Stimulated activated CD4-positive, alpha-beta T cell treated with anti-CD3 and anti-CD28 coated beads, Interleukin-4, amount 100 ng/mL, for 1 hour (primary cell): ENCODE data around the gene SMARCE1.

ENCODE experiments used
- DNase-seq: peaks from one replicate; pipeline ENCODE4 v3.0.0-alpha.2; 2020

Gene SMARCE1

DNA sequence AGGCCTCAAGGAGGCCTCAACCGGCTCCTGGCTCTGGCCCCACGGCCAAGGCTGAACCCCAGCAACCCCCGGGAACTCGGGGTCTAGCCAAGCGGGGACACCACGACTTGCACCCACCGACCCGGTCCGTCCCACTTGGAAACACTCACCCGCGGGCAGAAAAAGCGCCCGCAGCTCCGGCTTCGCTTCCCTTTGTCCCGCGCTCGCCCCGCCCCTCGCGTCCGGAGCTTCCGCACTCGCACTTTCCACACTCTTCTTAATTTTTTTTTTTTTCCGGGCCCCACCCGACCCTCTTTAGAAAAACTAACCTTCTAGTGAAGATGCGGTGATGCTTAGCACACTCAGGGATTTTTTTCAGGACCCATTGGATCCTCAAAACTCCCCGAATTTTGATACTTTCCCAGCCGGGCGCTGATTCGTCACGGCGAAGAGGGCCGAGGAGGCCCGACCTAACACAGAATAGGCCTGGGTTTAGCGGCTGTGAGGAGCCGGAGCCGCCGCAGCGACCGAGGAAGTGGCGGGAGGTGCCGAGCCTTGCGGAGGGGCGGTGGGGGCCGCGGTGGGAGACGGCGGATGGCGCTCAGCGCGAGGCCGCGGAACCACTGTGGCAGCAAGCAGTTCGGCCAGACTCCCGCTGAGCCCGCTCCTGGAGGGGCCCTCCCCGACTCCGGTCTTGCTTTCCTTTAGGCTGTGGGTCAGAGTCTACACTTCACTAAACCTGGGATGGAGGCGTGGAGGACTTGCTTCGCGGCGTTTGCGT lies at the start of gene SMARCE1:
Gene SMARCE1 (minus strand): TSS at position 195 of the 760 bp plus-strand sequence. CDS start 2,016 bp downstream, outside the sequence.
- peak; percentile 72 for DNase-seq

DNA sequence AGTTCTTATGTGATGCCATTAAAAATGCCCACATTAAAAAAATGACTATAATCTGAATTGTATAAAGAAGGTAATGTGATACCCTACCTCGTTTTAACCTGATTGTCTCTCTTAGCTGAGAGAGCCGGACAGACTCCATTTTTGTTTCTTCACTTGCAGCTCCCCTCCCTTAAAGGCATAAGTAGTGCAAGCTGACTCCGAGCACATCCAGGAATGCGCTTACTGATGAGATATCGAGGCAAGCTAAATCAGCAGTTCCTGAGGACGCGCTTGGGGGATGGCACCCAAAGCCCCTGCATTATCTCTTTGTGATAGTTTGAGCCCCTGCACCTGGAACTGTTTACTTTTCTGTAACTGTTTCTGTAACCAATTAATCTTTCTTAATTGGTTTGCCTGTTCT lies 49.7 kb upstream of the SMARCE1 start:
- DNase-seq = no peak

DNA sequence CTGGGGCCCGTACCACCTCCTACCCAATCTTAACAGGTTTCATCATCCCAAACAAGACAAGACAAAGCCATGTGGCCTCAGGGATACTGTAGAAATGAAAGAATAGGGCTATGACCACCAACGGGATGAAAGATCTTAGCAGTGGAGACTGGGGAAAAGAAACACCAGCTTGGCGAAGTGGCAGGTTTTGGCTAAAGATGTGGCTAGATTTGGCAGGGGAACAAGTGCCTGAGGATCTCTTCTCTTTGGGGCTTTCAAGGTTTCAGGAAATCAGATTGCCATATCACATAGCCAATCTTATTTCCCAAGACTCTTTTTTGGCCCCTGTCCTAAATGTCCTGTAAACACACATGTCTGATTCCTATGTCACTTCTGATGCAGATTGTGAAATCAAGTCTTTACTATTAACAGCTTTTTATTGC lies 49.0 kb upstream of the SMARCE1 start:
- DNase-seq = no peak

DNA sequence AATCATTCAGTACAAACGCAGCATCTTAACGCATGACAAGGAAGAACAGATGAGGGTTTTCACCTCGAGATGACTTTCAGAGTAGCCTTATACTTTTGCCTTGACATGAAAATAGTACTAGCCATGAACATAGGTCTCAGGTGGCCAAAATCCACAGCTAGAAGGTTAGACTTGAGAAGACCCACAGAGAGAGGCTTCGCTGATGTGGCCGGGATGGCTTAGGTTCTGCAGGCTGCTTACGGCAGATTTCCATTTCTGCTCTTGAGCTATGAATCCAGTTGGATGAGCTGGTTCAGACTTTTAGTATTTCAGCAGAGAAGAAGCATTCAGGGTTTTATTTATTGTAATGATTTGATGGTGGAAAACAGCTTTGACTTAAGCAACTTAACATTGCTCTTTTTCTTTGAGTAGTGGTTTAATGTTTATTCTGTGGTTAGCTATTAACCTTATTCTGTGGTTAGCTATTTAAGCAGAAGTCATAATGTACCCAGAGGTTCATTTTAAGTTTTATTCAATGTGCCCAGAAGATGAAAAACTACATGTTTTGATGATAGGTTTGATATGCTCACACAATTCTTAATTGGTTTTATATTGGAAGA lies 48.4 kb upstream of the SMARCE1 start:
- no peak for DNase-seq

DNA sequence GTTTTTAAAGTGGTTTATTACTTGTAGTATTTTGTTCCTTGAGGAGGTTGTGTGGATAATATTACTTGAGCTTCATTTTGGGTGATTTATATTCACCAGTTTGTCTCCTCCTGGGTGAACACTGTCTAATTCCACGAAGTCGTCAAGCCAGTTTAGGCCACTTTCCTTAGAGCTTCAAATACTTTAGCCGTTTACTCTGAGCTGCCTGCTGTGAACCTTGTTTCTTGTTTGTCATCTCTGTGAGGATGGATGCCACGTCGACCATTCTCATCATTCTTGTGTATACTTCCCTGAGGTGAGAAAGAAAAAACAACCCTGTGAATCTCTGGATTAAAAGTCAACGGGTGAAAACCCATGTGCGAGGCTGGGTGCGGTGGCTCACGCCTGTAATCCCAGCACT lies 47.0 kb upstream of the SMARCE1 start:
- DNase-seq = no peak

DNA sequence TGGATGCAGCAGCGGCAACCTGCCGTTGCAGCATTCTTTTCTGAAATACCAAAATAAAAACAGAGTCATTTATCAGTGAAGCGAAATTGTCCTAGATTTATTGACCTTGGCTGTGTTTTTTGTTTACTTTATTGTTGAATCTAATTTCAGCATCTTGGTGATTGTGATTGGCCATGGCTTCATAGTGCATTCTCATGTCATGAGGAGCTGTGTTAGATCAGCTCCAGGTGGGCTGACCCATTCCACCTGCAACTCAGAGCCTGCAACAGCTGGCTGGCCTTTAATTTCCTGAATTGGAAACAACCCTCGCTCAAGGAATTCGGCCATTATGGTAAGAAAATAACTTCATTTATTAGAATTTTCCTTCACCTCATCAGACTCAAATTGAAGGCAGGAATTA lies 39.5 kb upstream of the SMARCE1 start:
- no peak for DNase-seq

DNA sequence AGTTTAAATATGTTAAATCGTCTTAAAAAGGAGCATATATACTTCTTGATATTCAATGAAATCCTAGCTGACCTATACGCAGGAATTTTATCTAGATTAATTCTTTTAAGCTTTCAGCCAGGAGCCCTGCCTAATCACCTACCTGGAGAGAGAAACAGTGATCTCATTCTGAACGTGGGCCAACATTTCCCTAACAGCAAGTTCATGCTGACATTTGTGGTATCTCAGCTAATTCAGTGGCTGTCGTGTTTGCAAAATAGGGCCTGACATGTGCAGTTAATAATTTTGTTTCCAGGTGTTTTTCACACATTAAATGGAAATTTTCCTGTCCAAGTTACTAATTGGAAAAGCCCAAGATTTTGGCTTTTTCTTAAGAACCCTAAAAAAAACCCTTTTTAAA lies 38.6 kb upstream of the SMARCE1 start:
- DNase-seq = no peak

DNA sequence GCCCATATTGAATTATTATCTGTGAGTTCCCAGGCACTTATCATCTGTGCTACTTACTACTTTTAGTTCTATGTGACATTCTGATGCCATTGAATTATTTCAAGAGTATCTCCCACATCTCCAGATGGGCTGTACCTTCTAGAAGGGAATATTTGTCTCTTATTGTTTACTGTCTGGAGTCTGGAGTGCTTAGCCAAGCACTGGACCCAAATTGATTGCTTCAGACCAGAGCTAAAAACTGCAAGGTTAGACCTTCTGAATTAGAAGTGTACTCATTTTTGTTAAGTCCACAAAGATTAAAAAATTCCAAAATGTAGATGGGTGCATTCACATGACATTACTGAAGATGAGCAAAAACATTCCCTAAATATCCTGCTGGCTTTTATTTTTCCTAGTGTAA lies 33.4 kb upstream of the SMARCE1 start:
- no peak for DNase-seq

DNA sequence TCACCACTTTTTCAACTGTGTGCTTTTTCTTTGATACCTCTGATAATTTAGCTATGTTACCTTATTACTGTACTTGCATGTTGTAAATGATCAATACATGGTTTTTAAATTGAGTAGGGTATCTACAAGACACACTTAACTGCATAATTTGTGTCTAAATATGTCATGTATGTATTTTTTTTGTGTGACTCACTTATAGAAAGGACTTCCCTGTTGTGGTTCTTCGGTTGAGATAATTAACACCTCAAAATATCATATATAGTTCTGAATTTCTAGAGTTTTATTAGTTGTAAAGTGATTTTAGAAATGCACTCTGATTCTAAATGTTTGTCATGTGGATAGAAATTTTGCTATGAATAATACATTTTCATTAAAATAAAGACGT lies 31.9 kb upstream of the SMARCE1 start:
- DNase-seq = no peak

DNA sequence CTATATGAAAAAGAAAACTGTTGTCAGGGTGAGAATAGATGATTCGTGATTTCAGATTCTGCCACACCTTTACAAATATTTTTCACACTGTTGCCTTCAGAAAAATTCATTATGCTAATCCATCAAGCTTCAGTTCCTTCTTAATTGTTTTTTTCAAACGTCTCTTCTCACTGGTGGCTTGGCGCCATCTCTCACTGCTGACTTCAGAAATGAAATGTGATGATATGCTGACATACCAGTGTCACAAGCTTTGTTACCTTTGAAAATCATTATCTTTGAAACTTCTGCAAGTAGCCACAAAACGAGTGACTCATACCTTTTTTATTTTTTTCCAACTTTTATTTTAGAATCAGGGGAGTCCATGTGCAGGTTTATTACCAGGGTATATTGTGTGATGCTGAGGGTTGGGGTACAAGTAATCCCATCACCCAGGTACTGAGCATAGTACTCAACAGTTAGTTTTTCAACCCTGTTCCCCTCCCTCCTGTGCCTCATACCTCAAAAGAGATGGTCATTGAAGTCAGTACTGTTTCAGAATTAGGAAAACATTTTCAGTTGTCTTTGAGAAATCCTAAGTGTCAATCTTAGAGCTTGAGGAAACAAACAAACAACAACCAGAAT lies 31.4 kb upstream of the SMARCE1 start:
- DNase-seq = no peak

DNA sequence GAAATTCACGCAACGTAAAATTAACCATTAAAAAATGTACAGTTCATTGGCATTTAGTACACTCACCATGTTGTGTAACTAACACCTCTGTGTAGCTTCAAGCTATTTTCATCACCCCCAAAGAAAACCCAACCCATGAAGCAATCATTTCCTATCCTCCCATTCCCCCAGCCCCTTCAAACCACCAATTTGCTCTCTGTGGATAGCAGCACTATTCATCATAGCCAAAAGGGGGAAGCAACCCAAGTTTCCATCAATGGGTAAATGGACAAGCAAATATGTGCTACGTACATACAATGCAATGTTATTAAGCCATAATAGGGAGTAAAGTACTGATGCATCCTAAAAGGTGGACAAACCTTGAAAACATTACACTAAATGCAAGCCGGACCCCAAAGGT lies 28.3 kb upstream of the SMARCE1 start:
- DNase-seq = no peak

DNA sequence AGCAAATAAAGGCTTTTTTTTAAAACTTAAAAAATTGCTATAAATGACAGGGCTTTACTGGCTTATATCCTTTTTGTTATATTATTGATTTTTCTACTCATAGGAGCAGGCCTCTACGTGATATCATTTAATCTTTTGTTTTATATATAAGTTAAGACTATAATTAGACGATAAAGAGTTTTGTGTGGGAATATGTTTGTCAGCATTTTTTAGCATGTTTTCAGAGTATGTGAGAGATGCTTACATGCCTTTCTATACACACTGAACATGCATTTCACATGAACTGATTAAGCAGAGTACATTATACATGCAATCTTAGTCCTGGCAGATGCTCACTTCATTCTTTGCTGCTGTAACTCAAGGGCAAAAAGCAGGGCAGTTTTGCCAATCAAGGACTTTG lies 25.0 kb upstream of the SMARCE1 start:
- no peak for DNase-seq

DNA sequence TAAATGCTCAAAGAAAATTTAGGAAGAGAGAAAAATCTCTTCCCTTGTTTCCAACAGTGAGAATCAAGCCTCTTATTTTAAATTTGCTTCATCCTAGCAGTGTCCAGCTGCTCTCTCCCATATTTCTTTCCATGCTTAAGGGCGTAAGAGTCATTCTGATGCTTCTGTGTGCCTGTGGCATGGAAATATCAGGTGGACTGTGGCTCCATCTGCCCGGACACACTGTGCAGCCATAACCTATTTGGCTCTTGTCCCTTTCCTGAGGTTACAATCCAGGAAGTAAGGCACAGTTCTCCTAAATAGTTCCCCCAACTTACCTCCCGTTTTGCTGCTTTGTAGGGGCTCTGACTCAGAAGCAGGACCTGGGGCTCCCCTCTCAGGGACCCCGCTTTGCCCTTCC lies 23.7 kb upstream of the SMARCE1 start:
- no peak for DNase-seq

DNA sequence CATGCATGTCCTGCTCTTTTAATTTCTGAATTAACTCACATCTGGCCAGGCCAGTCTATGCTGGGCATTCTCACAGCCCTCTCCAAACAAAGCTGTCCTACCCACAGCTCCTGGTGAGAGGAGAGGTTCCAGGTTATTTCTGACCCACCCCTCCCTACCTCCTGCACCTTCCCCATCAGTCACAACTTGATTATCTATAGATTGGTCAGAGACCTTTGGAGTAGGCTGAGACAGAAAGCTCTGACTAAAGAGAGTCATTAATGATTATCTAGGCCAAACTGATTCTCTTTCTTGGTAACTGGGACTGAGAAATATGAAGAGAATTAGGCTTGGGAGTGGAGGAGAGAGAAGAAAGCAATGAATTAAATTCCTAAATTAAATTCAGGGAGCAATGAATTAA lies 18.7 kb upstream of the SMARCE1 start:
- DNase-seq = no peak

DNA sequence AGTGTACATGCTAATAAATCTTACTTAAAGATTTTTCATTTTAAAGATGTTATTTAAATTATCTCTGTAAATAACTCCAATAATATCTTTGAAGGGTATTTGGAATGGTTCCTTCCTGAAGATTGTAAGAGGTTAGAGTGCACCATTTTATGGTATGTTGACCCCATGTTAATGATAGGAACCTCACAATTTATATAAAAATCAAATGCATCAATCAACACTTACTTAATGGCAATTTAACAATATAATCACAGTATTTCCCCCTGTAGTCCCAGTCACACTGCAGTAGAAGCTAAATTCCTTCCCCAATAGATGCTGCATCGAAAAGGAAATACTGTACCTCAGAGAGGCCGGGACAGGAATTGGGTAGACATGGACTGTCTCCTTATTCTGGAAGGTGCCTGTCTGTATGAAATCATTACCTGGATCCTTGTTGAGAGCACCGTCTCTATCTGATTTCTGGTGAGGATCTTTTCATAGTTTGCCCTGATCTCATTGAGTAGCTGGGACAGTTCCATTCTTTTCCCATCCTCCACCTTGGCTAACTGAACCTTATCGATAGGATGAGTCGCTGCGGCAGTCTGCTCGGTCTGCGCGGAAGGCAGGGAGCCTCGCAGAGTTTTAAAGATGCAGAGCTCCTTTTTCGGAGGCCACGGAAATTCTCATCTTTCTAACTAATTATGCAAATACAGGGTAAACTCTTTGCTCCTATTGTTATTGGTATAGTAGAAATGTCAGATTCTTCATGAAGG lies 17.1 kb upstream of the SMARCE1 start, which contains the start of gene KRT222:
Gene KRT222 (minus strand): TSS at position 596 of the 752 bp plus-strand sequence. CDS start 78 bp downstream, at position 518.
- no peak for DNase-seq

DNA sequence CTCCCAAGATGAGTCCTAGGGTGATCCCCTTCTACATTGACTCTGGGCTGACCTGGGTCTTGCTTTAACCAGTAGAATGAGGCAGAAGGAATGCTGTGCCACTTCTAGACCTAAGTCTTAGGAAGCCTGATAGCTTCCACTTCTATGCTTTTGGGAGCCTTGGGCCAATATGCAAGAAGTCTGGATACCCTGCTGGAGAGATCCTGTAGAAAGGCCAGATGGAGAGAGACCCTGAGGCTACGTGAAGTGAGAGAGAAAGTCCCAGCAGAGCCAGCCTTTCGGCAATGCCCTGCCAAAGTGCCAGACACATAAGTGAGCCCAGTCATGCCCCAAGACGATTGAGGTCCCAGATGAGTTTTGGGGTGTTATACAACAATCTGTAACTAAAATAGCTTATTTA lies 15.6 kb upstream of the SMARCE1 start:
- DNase-seq = no peak

DNA sequence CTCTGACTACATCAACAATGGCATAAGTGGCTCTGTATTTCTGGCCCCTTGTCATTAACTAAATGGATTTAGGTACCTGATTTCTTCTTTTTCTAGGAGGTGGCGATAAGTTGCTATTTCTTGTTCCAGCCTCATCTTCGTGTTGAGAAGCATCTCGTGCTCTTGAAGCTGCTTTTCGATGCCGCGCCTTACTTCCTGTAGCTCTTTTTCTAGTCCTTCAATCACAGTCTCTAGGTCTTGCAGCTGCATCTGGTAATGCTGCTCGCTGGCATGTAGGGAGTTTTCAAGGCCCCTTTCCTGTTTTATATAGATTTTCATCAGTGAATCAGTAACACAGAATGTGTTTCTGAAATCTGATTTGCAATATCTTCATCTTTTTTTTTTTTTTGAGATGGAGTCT lies 12.3 kb upstream of the SMARCE1 start:
- no peak for DNase-seq

DNA sequence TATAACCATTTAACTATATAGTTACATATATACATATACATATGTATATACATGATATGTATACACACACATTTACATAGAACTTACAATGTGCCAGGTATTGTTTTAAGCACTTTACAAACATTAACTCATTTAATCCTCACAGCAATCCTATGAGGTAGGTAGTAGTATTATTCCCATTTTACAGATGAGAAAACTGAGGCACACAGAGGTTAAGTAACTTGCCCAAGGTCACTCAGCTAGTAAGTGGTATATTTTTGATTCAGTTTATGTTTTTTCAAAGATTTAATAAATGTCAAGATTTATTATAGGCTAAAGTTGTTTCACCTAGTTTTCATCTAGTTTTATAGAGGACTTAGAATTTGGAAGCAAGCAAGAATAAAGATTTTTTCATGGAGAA lies 10.8 kb upstream of the SMARCE1 start:
- DNase-seq = no peak

DNA sequence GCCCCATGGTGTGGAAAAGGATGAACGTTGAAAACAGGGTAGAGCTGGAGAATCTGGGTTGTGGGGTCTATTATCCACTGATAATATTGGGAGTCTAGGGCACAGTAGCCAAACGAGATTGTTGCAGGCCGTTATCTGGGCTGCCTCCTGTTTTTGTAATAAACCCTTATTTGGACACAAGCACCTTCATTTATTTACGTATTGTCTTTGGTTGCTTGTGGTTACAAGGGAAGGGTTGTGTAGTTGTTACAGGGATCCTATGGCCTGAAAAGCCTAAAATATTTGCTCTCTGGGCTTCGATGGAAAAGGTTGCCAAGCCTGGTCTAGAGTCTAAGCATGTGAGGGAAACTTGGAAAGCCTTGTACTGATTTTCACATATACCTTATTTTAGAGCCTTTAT lies 4.3 kb upstream of the SMARCE1 start:
- DNase-seq = no peak

DNA sequence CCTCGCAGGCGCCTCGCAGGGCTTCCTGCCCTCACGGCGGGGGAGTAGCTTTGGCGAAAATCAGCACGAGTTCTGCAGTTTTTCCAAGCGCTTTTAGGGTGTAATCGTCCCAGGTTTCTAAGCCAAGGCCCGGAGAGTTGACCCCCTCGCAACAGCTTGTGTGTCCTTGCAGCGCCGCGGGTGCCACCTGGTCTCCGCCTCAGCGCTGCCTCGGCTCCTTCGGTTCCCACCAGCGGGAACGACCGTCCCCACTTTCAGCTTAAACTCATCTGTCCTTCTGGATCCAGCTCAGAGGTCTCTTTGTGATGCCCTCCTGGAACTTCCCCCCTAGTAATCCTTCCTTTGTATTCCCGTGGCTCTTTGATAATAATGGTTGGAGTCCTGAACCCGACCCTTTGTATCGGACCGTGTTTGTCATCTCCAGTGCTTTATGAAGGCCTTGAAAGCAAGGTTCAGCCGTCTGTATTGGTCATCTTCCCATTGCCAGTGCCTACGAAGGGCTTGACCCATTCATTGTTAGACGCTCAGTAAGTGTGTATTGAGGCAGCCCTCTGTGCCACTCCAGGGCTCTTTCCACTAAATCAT lies 858 bp upstream of the SMARCE1 start:
- no peak for DNase-seq

DNA sequence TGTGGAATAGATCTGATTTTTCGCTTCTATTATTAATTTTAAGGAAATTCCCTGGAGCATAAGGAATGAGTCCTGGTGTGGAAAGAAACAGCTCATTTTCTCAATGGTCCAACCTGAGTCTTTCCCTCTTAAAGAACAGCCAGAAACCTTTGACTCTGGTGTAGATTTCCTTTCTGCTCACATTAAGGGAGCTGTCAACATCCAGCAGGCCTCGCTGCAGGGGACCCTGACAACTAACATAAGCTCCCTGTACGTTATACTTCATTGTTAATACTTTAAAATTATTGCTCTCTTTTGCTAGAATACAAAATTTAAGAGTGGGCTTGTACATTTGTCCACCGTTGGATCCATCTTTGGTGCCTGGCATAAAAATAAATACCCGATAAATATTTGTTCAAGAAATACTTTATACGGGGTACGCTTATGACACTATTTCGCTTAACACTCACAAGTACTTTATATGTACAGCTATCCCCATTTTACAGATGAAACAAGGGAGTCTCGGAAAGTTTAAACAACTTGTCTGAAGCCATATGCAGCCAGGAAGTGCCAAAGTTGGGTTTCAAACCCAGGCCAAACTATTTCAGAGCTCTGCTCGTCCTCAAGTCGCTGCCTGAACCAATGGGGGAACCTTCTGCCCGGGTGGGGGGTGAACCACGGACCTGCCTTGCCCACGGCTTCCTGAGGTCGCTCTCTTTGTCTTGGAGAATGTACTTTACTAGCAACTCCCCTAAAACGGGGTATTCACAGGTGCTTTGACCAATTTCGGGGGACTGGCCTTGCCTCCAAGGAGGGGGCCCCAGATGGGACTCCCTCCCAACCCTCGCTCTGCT lies 611 bp downstream of the SMARCE1 start:
- no peak for DNase-seq

DNA sequence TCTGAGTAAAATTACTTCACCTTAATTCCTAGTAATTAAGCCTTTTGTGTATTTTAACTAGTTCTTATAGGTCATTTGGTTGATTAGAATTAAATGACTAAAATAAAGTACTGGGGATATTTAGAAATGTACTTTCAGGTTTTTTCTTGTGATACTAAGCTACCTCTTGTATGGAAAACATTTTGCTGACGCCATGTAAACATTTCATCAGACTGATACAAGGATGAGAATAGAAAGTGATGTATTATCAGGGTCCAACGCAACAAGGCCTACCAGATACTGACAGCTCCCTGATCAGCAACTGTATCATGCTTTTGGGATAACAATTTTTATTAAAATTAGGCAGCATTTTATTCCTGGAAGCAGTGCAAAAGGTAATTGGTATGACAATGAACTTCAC lies 1.7 kb downstream of the SMARCE1 start:
- DNase-seq = no peak
